Measurements from ENCODE around the gene CEACAM16. TPM values are rescaled to one million over a fixed set of nuclear protein-coding genes. Genes with fewer than 3 reads are reported as not detected.

CEACAM16 gene
- total and polyA plus RNA-seq, 10 donors = not detected

GRCh38 chr19:44759083-44759804 lies 60.3 kb downstream of the CEACAM16 start:
- Histone ChIP-seq H3K27me3 (replicated peaks in 1 of 7) (no peaks in the 10 kb centered on the region), H3K27ac (peak overlapping the region in 5 of 8 donors; percentile 96 to 99 (median 97))
- 63 to 83% (median 68%) methylated on average over 9 to 10 of the region's 10 CpGs for WGBS, 5 donors

More at GRCh38 chr19:44759083-44759804, 60.3 kb downstream of the CEACAM16 start:
- Histone ChIP-seq H3K36me3 (peaks cover 0 to 66% (median 46%) of the 10 kb centered on the region in 6 donors), H3K9me3 (no peaks in the 10 kb centered on the region), H3K4me3 (peak overlapping the region in 2 of 8 donors; percentile 43 to 61), H3K4me1 (peaks cover 23 to 100% (median 71%) of the 10 kb centered on the region in 6 donors)
- intact Hi-C loops (cut with DNase I; ENCODE audit: low total_unique reads) = no loop called here
- TF ChIP-seq CTCF (IDR thresholded peaks at IDR 0.05 in 8 of 11, conservative IDR thresholded peaks at IDR 0.05 in 3 of 11) (no peak), POLR2AphosphoS5 (IDR thresholded peaks at IDR 0.05) (peak in 1 of 3 donors; percentile 64)
- DNase-seq = no peak

Small RNA genes lying within 50 kb of the gene (microRNA-seq; reads per million reads assigned to microRNA genes)
- gene MIR4531 (0 reads per million in 3 donors), gene MIR8085 (0 reads per million in 3 donors)

Small RNA genes lying within 50 kb of the gene (small RNA-seq; reads per million reads assigned to genes)
- gene RF00285 = 0 reads per million in 4 donors

Other genes with a start within 250 kb of the CEACAM16 start
- 10 to 100 TPM in 6 of 7 donors, 1 to 10 TPM in 1; 7.3 to 25.0 (median 12.7) TPM for gene ZNF180, start 198.6 kb upstream of the CEACAM16 start, total RNA-seq
- gene ZNF180, start 198.6 kb upstream of the CEACAM16 start, polyA plus RNA-seq = 1 to 10 TPM; 4.1 to 5.3 (median 4.3) TPM
- gene CEACAM20, start 169.5 kb upstream of the CEACAM16 start, total RNA-seq = not detected
- not detected for gene CEACAM20, start 169.5 kb upstream of the CEACAM16 start, polyA plus RNA-seq
- gene IGSF23, start 85.6 kb upstream of the CEACAM16 start, total RNA-seq = not detected
- not detected for gene IGSF23, start 85.6 kb upstream of the CEACAM16 start, polyA plus RNA-seq
- gene PVR, start 55.2 kb upstream of the CEACAM16 start, total RNA-seq = 10 to 100 TPM; 10.2 to 18.4 (median 15.9) TPM
- 1 to 10 TPM; 2.0 to 6.1 (median 3.5) TPM for gene PVR, start 55.2 kb upstream of the CEACAM16 start, polyA plus RNA-seq
- gene CEACAM19, start 27.7 kb upstream of the CEACAM16 start, total RNA-seq = 1 to 10 TPM; 2.3 to 6.8 (median 4.3) TPM
- gene CEACAM19, start 27.7 kb upstream of the CEACAM16 start, polyA plus RNA-seq = 1 to 10 TPM; 1.0 to 3.9 (median 3.5) TPM
- gene BCL3, start 49.6 kb downstream of the CEACAM16 start, total RNA-seq = 100 to 1,000 TPM in 4 of 7 donors, 10 to 100 TPM in 3; 64.3 to 229 (median 145) TPM
- 10 to 100 TPM; 26.5 to 56.7 (median 37.7) TPM for gene BCL3, start 49.6 kb downstream of the CEACAM16 start, polyA plus RNA-seq
- gene CBLC, start 78.7 kb downstream of the CEACAM16 start, total RNA-seq = not detected
- gene CBLC, start 78.7 kb downstream of the CEACAM16 start, polyA plus RNA-seq = not detected
- 10 to 100 TPM; 26.3 to 64.8 (median 55.6) TPM for gene BCAM, start 110.0 kb downstream of the CEACAM16 start, total RNA-seq
- 10 to 100 TPM in 1 of 3 donors, 1 to 10 TPM in 2; 4.9 to 28.6 (median 8.0) TPM for gene BCAM, start 110.0 kb downstream of the CEACAM16 start, polyA plus RNA-seq
- gene NECTIN2, start 147.1 kb downstream of the CEACAM16 start, total RNA-seq = 100 to 1,000 TPM in 4 of 7 donors, 10 to 100 TPM in 3; 94.1 to 136 (median 101) TPM
- 10 to 100 TPM; 14.3 to 57.1 (median 41.6) TPM for gene NECTIN2, start 147.1 kb downstream of the CEACAM16 start, polyA plus RNA-seq
- 10 to 100 TPM; 25.8 to 49.0 (median 33.0) TPM for gene TOMM40, start 192.1 kb downstream of the CEACAM16 start, total RNA-seq
- 10 to 100 TPM; 19.3 to 33.9 (median 30.4) TPM for gene TOMM40, start 192.1 kb downstream of the CEACAM16 start, polyA plus RNA-seq
- gene APOE, start 206.6 kb downstream of the CEACAM16 start, total RNA-seq = 1,000 to 10,000 TPM in 1 of 7 donors, 100 to 1,000 TPM in 6; 321 to 2,099 (median 745) TPM
- 1,000 to 10,000 TPM in 1 of 3 donors, 100 to 1,000 TPM in 2; 198 to 1,046 (median 619) TPM for gene APOE, start 206.6 kb downstream of the CEACAM16 start, polyA plus RNA-seq
- gene APOC1, start 215.5 kb downstream of the CEACAM16 start, total RNA-seq = 100 to 1,000 TPM in 6 of 7 donors, 10 to 100 TPM in 1; 90.0 to 355 (median 195) TPM
- 100 to 1,000 TPM in 2 of 3 donors, 10 to 100 TPM in 1; 99.4 to 465 (median 348) TPM for gene APOC1, start 215.5 kb downstream of the CEACAM16 start, polyA plus RNA-seq
- not detected for gene APOC4, start 243.1 kb downstream of the CEACAM16 start, total RNA-seq
- gene APOC4, start 243.1 kb downstream of the CEACAM16 start, polyA plus RNA-seq = under 1 TPM; 0.24 to 0.42 (median 0.32) TPM
- gene APOC2, start 246.9 kb downstream of the CEACAM16 start, total RNA-seq = 1 to 10 TPM in 6 of 7 donors, not detected in 1; 1.8 to 5.0 (median 2.6) TPM
- 10 to 100 TPM in 1 of 3 donors, 1 to 10 TPM in 2; 1.2 to 34.0 (median 6.2) TPM for gene APOC2, start 246.9 kb downstream of the CEACAM16 start, polyA plus RNA-seq